T-helper 17 cell (primary cell): ENCODE data around the gene ATAD3B. TPM values are rescaled to one million over a fixed set of nuclear protein-coding genes. Genes with fewer than 3 reads are reported as not detected.
A peak's percentile ranks its signal among the peaks of the same experiment; 100 is the strongest.
"Not testable (repeated sequence)": the region's sequence is repeated elsewhere in the genome, so short reads cannot be mapped to it uniquely, and the experiment has no call there.

Experiments
- ATAC-seq: fragments of 150-1000 bp; cut with Tn5 transposase; 2 replicates; pipeline ENCODE4 v1.10.0; 2021; ENCODE audit warnings: mild to moderate bottlenecking, moderate library complexity
- DNase-seq, 3 donors: peaks; one replicate each; pipeline versions ENCODE4 v3.0.0 to v3.0.0-alpha.2; 2020 to 2021
- H3K9me3 ChIP-seq: one replicate; pipeline ENCODE4 v1.7.0; 2013; ENCODE audit warnings: low read length, mild to moderate bottlenecking; ENCODE audit not compliant: control insufficient read depth, poor library complexity, severe bottlenecking
- H3K27ac Mint-ChIP-seq: one replicate; pipeline ENCODE4 v1.8.0; 2022; ENCODE audit warnings: mild to moderate bottlenecking, moderate library complexity, mixed read lengths
- H3K27me3 Mint-ChIP-seq: one replicate; pipeline ENCODE4 v1.8.0; 2022; ENCODE audit warnings: mixed read lengths
- H3K36me3 Mint-ChIP-seq: one replicate; pipeline ENCODE4 v1.8.0; 2022; ENCODE audit warnings: low read depth, mixed read lengths
- H3K4me1 Mint-ChIP-seq: one replicate; pipeline ENCODE4 v1.8.0; 2022; ENCODE audit warnings: mild to moderate bottlenecking, mixed read lengths
- H3K4me3 Mint-ChIP-seq: one replicate; pipeline ENCODE4 v1.8.0; 2022; ENCODE audit warnings: mild to moderate bottlenecking, moderate library complexity, mixed read lengths
- total RNA-seq, 4 donors: library from RNA in 2 of 4; stranded (reverse) in 2 of 4; gene quantifications; one replicate each; pipeline ENCODE4 v1.2.3 and lab custom pipeline; 2022 to 2026

The ATAD3B gene
- total RNA-seq, 2 donors from 2014 or later = 41.7 to 45.1 TPM

DNA sequence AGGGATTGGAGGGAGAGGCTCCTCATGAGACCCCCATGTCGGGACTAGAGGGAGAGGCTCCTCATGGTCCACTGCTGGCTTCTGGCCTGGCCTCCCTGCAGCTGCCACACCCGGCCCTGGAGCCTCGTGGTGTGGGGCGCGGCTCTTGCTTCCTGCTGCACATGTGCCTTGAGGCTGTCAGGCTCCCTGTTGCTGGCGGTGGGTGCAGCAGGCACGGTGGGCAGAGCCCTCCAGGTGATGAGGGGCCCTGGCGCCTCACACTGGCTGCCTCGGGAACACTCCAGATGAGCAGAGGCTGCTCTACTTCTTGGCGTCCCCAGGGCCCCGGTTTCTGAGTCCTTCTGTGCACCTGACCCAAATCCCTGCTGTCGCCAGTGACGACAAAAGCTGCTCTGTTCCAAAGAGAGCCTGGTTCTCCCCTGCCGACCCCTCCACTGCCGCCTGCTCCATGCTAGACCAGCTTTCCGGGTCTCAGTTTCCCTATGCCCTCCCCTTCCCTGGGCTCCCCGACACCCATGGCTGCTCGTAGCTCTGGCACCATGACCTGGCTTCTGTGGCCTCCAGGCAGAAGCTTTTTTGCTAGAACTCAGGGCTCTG lies 9.7 kb upstream of the ATAD3B start:
- no peak for ATAC-seq
- Mint-ChIP-seq H3K36me3 (no peaks in the 10 kb centered on the region), H3K27me3 (peaks cover 4% of the 10 kb centered on the region), H3K27ac (no peak overlapping the region), H3K4me1 (no peaks in the 10 kb centered on the region), H3K4me3 (peak overlapping the region; percentile 74)
- DNase-seq = no peak
- H3K9me3 ChIP-seq = no peaks in the 10 kb centered on the region

DNA sequence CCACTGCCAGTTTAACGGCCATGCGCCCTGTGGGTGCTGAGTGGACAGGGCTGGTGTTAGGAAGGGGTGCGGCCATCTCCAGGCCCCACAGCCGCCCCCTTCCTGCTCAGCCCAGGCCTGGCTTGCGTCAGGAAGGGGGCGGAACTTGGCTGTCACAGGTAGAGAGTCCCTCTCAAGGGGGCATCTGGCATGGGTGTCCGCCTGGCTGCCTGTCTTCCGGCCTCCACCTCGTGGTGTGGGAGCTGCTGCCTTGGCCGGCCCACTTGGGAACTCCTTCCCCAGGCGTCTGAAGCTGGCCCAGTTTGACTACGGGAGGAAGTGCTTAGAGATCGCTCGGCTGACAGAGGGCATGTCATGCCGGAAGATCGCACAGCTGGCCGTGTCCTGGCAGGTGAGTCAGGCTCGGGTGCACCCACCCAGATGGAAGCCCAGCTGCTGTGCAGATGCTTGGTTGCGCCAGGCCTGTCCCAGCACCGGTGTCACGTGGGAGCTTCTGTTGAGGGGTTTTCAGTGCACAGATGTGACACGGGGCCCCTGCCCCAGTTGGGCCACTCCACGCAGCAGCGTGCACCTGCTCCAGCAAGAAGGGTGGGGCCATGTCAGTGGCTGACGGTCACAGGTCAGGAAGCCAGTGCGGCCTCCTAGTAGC lies 9.1 kb upstream of the ATAD3B start:
- H3K9me3 ChIP-seq = no peaks in the 10 kb centered on the region
- no peaks in the 10 kb centered on the region for H3K36me3 Mint-ChIP-seq

DNA sequence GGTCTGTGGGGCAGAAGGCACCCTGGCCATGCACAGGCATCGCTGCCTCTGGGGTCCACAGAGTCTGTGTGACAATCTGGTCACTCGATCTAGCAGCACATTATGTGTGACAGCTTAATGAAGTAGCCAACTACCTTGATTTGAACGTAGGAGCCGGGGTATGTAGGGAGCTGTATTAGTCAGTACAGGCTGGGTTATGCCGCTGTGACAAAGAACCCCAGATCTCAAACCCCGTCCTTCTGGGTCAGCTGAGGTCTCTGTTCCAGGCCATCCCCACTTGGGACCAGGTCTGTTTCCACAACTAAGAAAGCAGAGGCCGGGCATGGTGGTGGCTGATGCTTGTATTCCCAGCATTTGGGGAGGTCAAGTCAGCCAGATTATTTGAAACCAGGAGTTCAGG lies 8.3 kb upstream of the ATAD3B start:
- H3K27ac Mint-ChIP-seq = no peak overlapping the region

More for the DNA sequence above, 9.1 kb upstream of the ATAD3B start:
- Mint-ChIP-seq H3K27ac (no peak overlapping the region), H3K4me1 (no peaks in the 10 kb centered on the region), H3K27me3 (peaks cover 4% of the 10 kb centered on the region), H3K4me3 (peak overlapping the region; percentile 74)
- ATAC-seq (peak; percentile 76), DNase-seq (no peak)

DNA sequence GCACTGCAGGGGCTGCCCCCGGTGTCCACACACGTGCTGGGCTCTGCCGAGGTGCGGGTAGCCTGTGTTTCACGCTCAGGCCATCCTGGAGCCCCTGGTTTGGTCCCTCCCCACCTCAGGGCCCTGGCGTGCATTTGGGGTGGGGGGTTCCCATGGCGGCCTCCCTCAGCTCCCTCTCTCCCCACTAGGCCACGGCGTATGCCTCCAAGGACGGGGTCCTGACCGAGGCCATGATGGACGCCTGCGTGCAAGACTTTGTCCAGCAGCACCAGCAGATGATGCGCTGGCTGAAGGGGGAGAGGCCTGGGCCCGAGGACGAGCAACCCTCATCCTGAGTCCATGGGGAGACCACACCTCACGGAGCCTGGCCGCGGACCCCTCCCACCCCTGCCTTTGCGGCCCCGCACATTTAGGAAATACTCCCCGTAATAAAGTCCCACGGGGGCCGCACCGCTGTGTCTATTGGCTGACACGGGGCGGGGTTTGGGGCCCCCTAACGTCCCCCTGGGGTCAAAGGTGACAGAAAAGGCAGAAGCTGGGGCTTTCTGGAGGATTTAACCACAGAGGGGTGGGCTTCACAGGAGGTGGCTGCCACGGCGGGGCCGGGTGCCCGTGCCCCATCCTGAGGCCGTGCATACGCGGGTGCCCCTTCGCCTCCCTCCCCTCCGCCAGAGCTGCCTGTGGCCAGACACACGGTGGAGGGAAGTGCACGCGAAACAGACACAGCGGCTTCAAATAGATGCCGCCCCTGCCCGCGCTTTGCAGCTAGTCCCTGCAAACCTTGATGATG lies 3.2 kb upstream of the ATAD3B start:
- not testable (repeated sequence) for H3K9me3 ChIP-seq, H3K27ac Mint-ChIP-seq, DNase-seq, ATAC-seq, H3K36me3 Mint-ChIP-seq, H3K27me3 Mint-ChIP-seq, H3K4me3 Mint-ChIP-seq
- H3K4me1 Mint-ChIP-seq = peaks cover 10% of the 10 kb centered on the region

More for the DNA sequence above, 8.3 kb upstream of the ATAD3B start:
- Mint-ChIP-seq H3K4me1 (no peaks in the 10 kb centered on the region), H3K27me3 (peaks cover 4% of the 10 kb centered on the region), H3K4me3 (no peak overlapping the region), H3K36me3 (no peaks in the 10 kb centered on the region)
- no peak for ATAC-seq
- DNase-seq = no peak
- H3K9me3 ChIP-seq = no peaks in the 10 kb centered on the region

DNA sequence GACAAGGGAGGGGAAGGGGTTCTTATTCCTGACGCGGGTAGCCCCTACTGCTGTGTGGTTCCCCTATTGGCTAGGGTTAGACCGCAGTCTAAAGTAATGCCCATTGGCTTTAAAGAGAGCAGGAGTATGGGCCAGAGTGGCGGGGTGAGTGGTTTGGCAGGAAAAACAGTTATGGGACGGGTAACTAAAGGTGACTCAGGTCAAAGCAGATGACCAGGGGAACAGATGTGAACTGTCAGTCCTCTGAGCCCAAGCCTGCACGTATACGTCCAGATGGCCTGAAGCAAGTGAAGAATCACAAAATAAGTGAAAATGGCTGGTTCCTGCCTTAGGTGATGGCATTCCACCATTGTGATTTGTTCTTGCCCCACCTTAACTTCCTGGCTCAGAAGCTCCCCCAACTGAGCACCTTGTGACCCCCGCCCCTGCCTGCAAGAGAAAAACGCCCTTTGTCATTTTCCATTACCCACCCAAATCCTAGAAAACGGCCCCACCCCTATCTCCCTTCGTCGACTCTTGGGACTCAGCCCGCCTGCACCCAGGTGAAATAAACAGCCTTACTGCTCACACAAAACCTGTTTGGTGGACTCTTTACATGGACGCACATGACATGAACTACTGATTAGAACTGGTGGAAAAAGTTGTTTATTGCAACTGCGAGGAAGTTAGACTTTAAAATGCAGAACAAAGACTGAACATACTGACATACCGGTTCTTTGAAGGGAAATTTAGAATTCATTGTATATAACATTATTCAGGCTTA lies 758 bp upstream of the ATAD3B start:
- no peak for DNase-seq
- H3K27ac Mint-ChIP-seq = peak overlapping the region; percentile 82
- ATAC-seq = peak; percentile 24
- peak overlapping the region; percentile 91 for H3K4me3 Mint-ChIP-seq
- peaks cover 13% of the 10 kb centered on the region for H3K4me1 Mint-ChIP-seq
- no peaks in the 10 kb centered on the region for H3K36me3 Mint-ChIP-seq
- no peaks in the 10 kb centered on the region for H3K9me3 ChIP-seq
- no peaks in the 10 kb centered on the region for H3K27me3 Mint-ChIP-seq

DNA sequence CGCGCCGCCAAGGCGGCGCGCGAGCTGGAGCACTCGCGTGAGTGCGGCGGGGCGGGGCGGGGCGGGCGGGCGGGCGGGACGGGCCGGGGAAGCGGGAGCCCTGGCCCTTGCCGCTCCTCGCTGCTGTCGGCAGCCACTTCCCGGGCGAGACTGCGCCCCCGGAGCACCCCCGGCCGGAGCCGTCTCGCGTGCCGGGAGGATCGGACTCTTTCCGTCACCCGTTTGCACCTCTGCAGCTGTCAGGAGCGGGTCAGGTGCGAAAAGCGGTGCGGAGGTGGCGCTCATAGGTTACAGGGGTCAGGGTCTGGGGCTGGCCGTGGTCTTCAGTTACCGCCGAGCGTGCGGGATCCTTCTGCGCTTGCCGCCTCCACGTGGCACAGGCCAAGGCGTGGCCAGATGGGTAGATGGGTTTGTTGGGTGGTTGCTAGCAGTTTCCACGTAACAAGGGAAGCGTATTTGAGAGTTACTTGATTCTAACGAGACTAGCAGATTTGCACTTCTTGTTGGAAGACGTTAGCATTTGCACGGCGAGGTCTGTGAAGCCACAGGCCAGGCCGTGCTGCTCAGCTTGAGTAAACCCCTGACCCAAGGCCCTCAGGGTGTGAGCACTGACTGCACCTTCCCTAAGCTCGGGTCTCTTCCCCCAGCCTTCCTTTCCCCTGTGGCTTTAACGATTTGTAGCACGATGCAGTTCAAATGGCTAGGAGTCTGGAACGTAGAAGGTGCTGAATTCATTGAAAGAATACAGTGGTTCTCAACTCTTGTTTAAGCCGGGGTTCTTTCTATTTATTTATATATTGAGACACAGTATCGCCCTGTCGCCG lies 700 bp downstream of the ATAD3B start:
- ATAC-seq = peak; percentile 45
- H3K36me3 Mint-ChIP-seq = not testable (repeated sequence)

DNA sequence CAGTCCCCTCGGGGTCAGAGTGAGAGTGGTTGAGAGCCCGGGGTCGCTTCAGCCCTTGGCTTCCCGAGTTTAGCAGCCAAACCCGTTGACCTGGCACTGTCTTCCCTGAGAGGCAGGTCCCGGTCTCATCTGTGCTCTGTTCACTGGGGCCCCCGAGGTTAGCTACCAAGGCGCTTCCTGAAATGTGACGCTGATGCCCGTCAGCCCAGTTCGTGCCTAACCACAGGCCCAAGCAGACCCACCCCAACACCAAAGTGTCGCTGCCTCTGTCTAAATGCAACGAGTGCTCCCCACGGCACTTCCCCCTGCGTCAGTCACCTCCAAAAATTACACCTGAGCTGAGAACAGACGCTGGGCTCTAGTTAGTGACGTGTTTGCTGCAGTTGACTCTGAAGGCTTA lies 4.4 kb downstream of the ATAD3B start:
- H3K9me3 ChIP-seq, H3K27ac Mint-ChIP-seq, DNase-seq, H3K27me3 Mint-ChIP-seq, H3K4me1 Mint-ChIP-seq, H3K4me3 Mint-ChIP-seq, ATAC-seq, H3K36me3 Mint-ChIP-seq: not testable (repeated sequence)

More for the DNA sequence above, 700 bp downstream of the ATAD3B start:
- H3K9me3 ChIP-seq, H3K27me3 Mint-ChIP-seq, DNase-seq: not testable (repeated sequence)
- Mint-ChIP-seq H3K4me1 (peaks cover 13% of the 10 kb centered on the region), H3K27ac (peak overlapping the region; percentile 41), H3K4me3 (peak overlapping the region; percentile 75)

DNA sequence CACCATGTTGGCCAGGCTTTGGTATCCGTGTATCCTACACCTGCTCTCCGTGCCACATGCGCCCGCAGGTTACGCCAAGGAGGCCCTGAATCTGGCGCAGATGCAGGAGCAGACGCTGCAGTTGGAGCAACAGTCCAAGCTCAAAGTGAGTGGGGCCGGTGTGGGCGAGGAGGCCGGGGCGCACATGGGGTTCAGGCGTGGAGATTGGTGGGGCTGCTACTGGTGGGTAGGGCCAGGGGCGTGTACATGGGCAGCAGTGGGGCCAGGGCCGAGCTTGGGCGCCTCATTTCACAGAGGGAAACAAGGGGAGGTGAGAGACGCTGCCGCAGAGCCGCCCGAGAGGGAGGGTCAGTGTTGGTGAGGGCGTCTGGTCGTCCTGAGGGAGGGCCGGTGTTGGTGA lies 5.6 kb downstream of the ATAD3B start:
- no peak for ATAC-seq
- no peaks in the 10 kb centered on the region for H3K9me3 ChIP-seq
- DNase-seq = no peak
- H3K4me3 Mint-ChIP-seq = no peak overlapping the region
- no peaks in the 10 kb centered on the region for H3K27me3 Mint-ChIP-seq
- H3K4me1 Mint-ChIP-seq = peaks cover 5% of the 10 kb centered on the region
- H3K36me3 Mint-ChIP-seq = peaks cover 6% of the 10 kb centered on the region
- no peak overlapping the region for H3K27ac Mint-ChIP-seq

DNA sequence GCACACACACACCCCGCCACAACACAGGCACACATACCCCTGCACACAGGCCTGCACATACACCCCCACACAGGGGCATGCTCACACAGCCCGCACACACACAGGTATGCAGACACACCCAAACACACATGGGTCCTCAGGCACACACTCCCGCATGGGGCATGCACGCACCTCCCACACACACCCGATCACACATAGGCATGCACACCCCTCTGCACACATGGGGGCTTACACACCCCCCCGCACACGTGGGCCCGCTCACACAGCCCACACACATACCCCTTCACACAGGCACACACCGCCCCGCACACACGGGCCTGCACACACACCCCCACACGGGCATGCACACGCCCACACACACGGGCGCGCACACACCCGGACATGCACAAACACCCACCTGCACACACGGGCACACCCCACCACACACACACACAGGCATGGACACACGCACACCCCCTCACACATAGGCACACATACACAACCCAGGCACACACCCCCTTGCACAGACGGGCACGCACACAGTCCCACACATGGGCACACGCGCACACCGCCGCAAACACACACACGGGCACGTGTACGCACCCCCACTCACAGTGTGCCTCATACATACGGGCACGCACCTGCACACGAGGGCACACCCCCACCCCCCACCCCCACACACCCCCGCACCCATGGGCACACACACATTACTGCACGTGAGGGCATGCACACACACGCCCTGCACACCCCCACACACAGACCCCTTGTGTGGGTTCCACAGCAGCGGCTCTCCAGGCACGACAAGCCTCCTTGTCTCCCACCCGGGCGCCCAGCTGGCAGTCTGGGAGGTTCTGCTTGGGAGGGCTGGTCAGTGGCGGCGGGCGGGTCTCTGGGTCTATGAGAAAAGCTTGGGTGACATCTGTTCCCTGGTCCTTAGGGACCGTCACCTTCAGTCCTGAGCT lies 8.3 kb downstream of the ATAD3B start:
- H3K4me3 Mint-ChIP-seq = peak overlapping the region; percentile 64
- no peaks in the 10 kb centered on the region for H3K27me3 Mint-ChIP-seq
- peaks cover 6% of the 10 kb centered on the region for H3K36me3 Mint-ChIP-seq
- no peak overlapping the region for H3K27ac Mint-ChIP-seq
- H3K4me1 Mint-ChIP-seq = peaks cover 3% of the 10 kb centered on the region
- H3K9me3 ChIP-seq = no peaks in the 10 kb centered on the region
- no peak for DNase-seq
- no peak for ATAC-seq

DNA sequence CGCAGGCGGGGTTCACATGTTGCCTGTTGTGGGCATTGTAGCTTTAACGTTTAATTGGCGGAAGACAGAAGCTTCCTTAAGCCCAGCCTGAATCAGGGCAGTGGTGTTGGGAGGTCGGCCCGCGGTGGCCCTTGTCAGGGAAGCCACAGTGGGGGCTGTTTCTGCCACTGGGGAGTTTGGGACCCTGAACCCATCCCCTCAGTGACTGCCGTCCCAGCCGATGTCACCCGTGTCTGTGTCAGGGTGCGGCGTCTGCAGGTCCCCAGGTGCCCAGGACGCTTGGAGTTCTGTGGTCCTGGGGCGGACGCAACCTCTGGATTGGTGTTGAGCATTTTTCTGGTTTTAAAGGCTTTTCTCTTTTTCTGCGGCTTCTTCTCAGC lies 8.9 kb downstream of the ATAD3B start:
- H3K27ac Mint-ChIP-seq, H3K9me3 ChIP-seq, H3K36me3 Mint-ChIP-seq, H3K27me3 Mint-ChIP-seq, H3K4me3 Mint-ChIP-seq, ATAC-seq, DNase-seq, H3K4me1 Mint-ChIP-seq: not testable (repeated sequence)

DNA sequence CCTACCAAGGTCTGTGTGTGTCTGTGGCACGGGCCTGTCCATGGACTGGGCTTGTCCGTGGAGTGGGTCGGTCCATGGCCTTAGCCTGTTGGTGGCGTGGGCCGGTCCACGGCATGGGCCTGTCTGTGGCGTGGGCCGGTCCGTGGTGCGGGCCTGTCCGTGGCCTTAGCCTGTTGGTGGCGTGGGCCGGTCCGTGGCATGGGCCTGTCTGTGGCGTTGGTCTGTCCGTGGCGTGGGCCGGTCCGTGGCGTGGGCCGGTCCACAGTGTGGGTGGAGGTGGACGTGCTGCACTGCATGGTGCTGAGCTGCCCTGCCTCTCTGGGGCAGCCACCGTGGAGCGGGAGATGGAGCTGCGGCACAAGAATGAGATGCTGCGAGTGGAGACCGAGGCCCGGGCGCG lies 10.2 kb downstream of the ATAD3B start:
- not testable (repeated sequence) for DNase-seq, H3K4me1 Mint-ChIP-seq, H3K27ac Mint-ChIP-seq, ATAC-seq, H3K9me3 ChIP-seq, H3K4me3 Mint-ChIP-seq, H3K36me3 Mint-ChIP-seq, H3K27me3 Mint-ChIP-seq

DNA sequence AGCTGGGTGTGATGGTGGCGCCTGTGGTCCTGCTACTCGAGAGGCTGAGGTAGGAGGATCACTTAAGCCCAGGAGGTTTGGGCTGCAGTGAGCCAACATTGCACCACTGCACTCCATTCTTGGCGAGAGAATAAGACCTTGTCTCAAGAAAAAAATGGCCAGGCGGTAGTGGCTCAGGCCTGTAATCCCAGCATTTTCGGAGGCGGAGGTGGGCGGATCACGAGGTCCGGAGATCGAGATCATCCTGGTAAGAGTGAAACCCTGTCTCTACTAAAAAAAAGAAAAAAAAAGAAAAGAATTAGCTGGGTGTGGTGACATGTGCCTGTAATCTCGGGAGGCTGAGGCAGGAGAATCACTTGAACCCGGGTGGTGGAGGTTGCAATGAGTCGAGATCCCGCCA lies 11.3 kb downstream of the ATAD3B start:
- peaks cover 6% of the 10 kb centered on the region for H3K36me3 Mint-ChIP-seq
- ATAC-seq = no peak
- no peak overlapping the region for H3K4me3 Mint-ChIP-seq
- no peaks in the 10 kb centered on the region for H3K9me3 ChIP-seq
- DNase-seq = no peak
- H3K4me1 Mint-ChIP-seq = peaks cover 3% of the 10 kb centered on the region
- H3K27ac Mint-ChIP-seq = no peak overlapping the region
- no peaks in the 10 kb centered on the region for H3K27me3 Mint-ChIP-seq
